Common myeloid progenitor, CD34-positive (primary cell): ENCODE measurements around the gene HACD4.
A peak's percentile ranks its signal among the peaks of the same experiment; 100 is the strongest.
"Not testable (repeated sequence)": the region's sequence is repeated elsewhere in the genome, so short reads cannot be mapped to it uniquely, and the experiment has no call there.

ENCODE experiments used
- CTCF ChIA-PET: fragments of 350-600 bp; sonication (Branson Sonifier 250); formaldehyde crosslinking; loops from one replicate; lab custom pipeline; 2021; ENCODE audit warnings: antibody characterized with exemption; lab: Charles Lee
- POLR2A ChIA-PET: fragments of 350-600 bp; sonication (Branson Sonifier 250); formaldehyde crosslinking; loops from one replicate; lab custom pipeline; 2021; ENCODE audit warnings: antibody characterized with exemption; lab: Charles Lee
- DNase-seq, 3 donors: peaks; one replicate each; pipeline versions ENCODE4 v3.0.0 to v3.0.0-alpha.2; 2013
- H3K27ac ChIP-seq, 2 experiments: 1 replicate in 1 of 2; 2 replicates in 1 of 2; pipeline ENCODE4 v1.7.0; 2013; ENCODE audit warnings: inconsistent platforms in 2 of 2, low read length in 2 of 2, mild to moderate bottlenecking in 2 of 2, low read depth in 1 of 2, moderate library complexity in 1 of 2; ENCODE audit not compliant: severe bottlenecking in 2 of 2, insufficient read depth in 1 of 2, poor library complexity in 1 of 2
- H3K27me3 ChIP-seq, 5 experiments: replicated peaks in 2 of 5; 1 replicate in 3 of 5; 2 replicates in 2 of 5; pipeline versions ENCODE4 v1.6.1 to v1.7.0; 2013; ENCODE audit warnings: low read length in 4 of 5, mild to moderate bottlenecking in 2 of 5, moderate library complexity in 2 of 5, inconsistent platforms in 1 of 5; ENCODE audit not compliant: insufficient read depth in 5 of 5, control insufficient read depth in 4 of 5
- H3K36me3 ChIP-seq, 4 experiments: 1 replicate in 2 of 4; 2 replicates in 2 of 4; pipeline versions ENCODE4 v1.6.1 to v1.7.0; 2013; ENCODE audit warnings: low read length in 3 of 4, control low read depth in 1 of 4, mild to moderate bottlenecking in 1 of 4; ENCODE audit not compliant: control insufficient read depth in 4 of 4, insufficient read depth in 4 of 4
- H3K4me1 ChIP-seq, 4 experiments: 1 replicate in 3 of 4; 2 replicates in 1 of 4; pipeline versions ENCODE4 v1.6.1 to v1.7.1; 2013; ENCODE audit warnings: low read length in 3 of 4, mild to moderate bottlenecking in 3 of 4, control low read depth in 1 of 4, inconsistent platforms in 1 of 4, moderate library complexity in 1 of 4; ENCODE audit not compliant: control insufficient read depth in 4 of 4, insufficient read depth in 4 of 4; ENCODE audit errors: control extremely low read depth in 1 of 4
- H3K4me3 ChIP-seq, 7 experiments: 1 replicate in 4 of 7; 2 replicates in 3 of 7; pipeline versions ENCODE4 v1.5.1 to v1.7.0; 2013; ENCODE audit warnings: mild to moderate bottlenecking in 7 of 7, low read length in 6 of 7, moderate library complexity in 6 of 7, inconsistent platforms in 2 of 7, low read depth in 2 of 7, control low read depth in 1 of 7; ENCODE audit not compliant: insufficient read depth in 4 of 7, control insufficient read depth in 1 of 7; ENCODE audit errors: extremely low read depth in 1 of 7
- H3K9me3 ChIP-seq, 5 experiments: 1 replicate in 4 of 5; 2 replicates in 1 of 5; pipeline versions ENCODE4 v1.6.1 to v1.7.1; 2013; ENCODE audit warnings: low read length in 4 of 5, mild to moderate bottlenecking in 2 of 5, inconsistent platforms in 1 of 5, low read depth in 1 of 5, moderate library complexity in 1 of 5; ENCODE audit not compliant: control insufficient read depth in 4 of 5, insufficient read depth in 2 of 5; ENCODE audit errors: control extremely low read depth in 1 of 5
- WGBS: methylation state at CpG from one replicate; pipeline ENCODE4 v1.1.5; 2013; ENCODE audit not compliant: insufficient coverage; 5-methylcytosine and 5-hydroxymethylcytosine counted together

Gene HACD4

DNA sequence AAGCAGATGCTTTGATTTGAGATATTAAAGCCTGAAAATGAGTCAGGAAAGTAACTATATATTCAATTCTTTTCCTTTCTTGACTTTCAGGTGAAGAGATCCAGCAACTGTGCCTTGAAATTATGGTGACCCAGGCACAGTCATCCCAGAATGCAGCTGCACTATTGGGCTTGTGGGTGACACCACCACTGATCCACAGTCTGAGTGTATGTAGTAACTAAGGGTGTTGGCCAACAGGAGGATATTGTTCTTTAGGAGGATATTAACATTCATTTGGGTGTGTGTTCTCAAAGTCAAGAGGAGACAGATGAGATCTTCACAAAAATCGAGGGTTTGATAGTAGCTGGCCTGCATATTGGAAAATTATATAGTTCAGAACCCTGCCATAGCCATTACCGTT is 53.2 kb downstream of the HACD4 start:
- Histone ChIP-seq H3K27me3 (no peaks in the 10 kb centered on the region), H3K9me3 (peaks cover 0 to 12% (median 4%) of the 10 kb centered on the region in 5 experiments), H3K36me3 (peaks cover 3 to 24% (median 16%) of the 10 kb centered on the region in 4 experiments), H3K4me3 (no peak overlapping the region), H3K27ac (no peak overlapping the region), H3K4me1 (peaks cover 0 to 19% (median 4%) of the 10 kb centered on the region in 4 experiments)
- ChIA-PET CTCF (interaction anchor here (0.8 to 1.0 kb wide), 2 partner anchors 8 to 9 kb away, joined by 3 read pairs; no protein-coding TSS in a partner anchor), POLR2A (interaction anchor here (0.6 kb wide), 1 partner anchor 436 kb away, joined by 4 read pairs; no protein-coding TSS in a partner anchor)
- 100% methylated on average over 1 of the region's 2 CpGs for WGBS
- DNase-seq = no peak

DNA sequence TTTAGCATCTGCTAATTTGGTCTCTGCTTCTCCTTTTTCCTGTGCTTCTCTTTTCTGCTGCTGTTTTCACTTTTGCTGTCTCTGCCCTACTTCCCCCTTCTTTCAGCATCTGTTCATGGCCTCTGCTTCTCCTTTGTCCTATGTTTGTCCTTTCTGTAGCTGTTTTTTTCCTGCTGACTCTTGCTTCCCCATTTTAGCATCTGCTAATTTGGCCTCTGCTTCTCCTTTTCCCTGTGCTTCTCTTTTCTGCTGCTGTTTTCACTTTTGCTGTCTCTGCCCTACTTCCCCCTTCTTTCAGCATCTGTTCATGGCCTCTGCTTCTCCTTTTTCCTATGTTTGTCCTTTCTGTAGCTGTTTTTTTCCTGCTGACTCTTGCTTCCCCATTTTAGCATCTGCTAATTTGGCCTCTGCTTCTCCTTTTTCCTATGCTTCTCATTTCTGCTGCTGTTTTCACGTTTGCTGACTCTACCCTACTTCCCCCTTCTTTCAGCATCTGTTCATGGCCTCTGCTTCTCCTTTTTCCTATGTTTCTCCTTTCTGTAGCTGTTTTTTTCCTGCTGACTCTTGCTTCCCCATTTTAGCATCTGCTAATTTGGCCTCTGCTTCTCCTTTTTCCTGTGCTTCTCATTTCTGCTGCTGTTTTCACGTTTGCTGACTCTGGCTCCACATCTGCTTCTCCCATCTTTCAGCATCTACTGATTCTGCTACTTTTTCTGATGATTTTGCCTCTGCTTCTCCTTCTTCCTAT is 57.1 kb downstream of the HACD4 start:
- CTCF ChIA-PET, H3K4me1 ChIP-seq, H3K27me3 ChIP-seq, H3K4me3 ChIP-seq, H3K27ac ChIP-seq, POLR2A ChIA-PET: not testable (repeated sequence)
- Histone ChIP-seq H3K9me3 (peaks cover 0 to 25% (median 9%) of the 10 kb centered on the region in 5 experiments), H3K36me3 (peaks cover 2 to 13% (median 10%) of the 10 kb centered on the region in 4 experiments)
- DNase-seq = peak in 2 of 3 donors; percentile 75 to 84
- 7% methylated on average over 1 of the region's 2 CpGs for WGBS

DNA sequence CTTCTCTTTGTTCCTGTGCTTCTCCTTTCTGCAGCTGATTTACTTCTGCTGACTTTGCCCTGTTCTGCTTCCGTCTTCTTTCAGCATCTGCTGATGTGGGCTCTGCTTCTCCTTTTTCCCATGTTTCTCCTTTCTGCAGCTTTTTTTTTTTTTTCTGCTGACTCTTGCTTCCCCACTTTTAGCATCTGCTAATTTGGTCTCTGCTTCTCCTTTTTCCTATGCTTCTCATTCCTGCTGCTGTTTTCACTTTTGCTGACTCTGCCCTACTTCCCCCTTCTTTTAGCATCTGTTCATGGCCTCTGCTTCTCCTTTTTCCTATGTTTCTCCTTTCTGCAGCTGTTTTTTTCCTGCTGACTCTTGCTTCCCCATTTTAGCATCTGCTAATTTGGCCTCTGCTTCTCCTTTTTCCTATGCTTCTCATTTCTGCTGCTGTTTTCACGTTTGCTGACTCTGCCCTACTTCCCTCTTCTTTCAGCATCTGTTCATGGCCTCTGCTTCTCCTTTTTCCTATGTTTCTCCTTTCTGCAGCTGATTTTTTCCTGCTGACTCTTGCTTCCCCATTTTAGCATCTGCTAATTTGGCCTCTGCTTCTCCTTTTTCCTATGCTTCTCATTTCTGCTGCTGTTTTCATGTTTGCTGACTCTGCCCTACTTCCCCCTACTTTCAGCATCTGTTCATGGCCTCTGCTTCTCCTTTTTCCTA is 58.0 kb downstream of the HACD4 start:
- H3K4me1 ChIP-seq, POLR2A ChIA-PET, H3K4me3 ChIP-seq, H3K27me3 ChIP-seq, H3K27ac ChIP-seq, CTCF ChIA-PET: not testable (repeated sequence)
- DNase-seq = peak in 2 of 3 donors; percentile 83 to 89
- 40% methylated on average over 2 of the region's 2 CpGs for WGBS
- Histone ChIP-seq H3K9me3 (peaks cover 0 to 25% (median 9%) of the 10 kb centered on the region in 5 experiments), H3K36me3 (peaks cover 2 to 12% (median 8%) of the 10 kb centered on the region in 4 experiments)

DNA sequence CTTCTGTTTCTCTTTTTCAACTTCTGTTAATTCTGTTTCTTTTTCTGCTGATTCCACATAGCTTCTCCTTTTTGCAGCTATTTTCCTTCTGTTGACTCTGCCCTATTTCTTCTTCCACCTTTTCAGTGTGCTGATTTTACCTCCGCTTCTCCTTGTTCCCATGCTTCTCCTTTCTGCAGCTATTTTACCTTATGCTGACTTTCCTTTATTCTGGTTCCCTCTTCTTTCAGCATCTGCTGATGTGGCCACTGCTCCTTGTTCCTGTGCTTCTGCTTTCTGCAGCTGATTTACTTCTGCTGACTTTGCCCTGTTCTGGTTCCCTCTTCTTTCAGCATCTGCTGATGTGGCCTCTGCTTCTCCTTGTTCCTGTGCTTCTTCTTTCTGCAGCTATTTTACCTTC is 58.8 kb downstream of the HACD4 start:
- ChIA-PET POLR2A (no interaction called here), CTCF (interaction anchor here (1.0 kb wide), 1 partner anchor 144 kb away, joined by 3 read pairs; no protein-coding TSS in a partner anchor)
- DNase-seq = peak in 1 of 3 donors; percentile 20
- H3K36me3 ChIP-seq = peaks cover 2 to 12% (median 7%) of the 10 kb centered on the region in 4 experiments
- no peaks in the 10 kb centered on the region for H3K27me3 ChIP-seq
- H3K9me3 ChIP-seq = peaks cover 0 to 25% (median 9%) of the 10 kb centered on the region in 5 experiments
- no peak overlapping the region for H3K4me3 ChIP-seq
- H3K4me1 ChIP-seq = no peaks in the 10 kb centered on the region
- no peak overlapping the region for H3K27ac ChIP-seq
- 100% methylated on average over 1 of the region's 1 CpG for WGBS

DNA sequence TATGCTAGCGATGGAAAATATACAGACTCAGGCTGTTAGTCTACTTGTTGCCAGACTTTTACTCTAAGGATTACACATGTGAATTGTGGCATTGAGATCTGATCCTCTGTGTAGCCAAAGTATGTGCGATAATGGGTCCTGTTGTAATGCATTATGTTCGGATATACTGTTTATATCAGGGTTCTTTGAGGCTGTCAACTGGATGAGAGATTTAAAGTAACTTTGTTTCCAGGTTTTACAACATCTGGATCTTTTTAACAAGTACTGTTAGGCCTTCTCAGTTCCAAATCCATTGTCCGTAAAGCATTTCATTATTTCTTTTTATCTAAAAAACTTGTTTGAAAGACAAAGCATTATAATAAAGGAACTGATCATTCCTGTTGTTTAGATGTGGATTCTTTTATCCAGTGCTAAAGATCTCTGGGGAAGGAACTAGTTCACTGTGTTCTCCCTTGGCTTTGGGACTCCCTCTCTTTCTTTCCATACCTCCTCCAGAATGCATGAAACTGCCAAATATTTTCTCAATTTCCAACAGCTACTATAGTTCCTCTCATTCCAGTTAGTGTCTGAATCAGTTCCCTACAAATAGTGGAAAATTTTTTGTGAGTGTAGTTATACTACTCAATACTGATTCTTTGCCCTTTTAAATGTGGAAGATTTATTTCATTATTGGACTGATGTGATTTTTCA is 68.8 kb downstream of the HACD4 start:
- H3K27me3 ChIP-seq = no peaks in the 10 kb centered on the region
- H3K36me3 ChIP-seq = no peaks in the 10 kb centered on the region
- no peak overlapping the region for H3K27ac ChIP-seq
- H3K9me3 ChIP-seq = no peaks in the 10 kb centered on the region
- no peak for DNase-seq
- H3K4me1 ChIP-seq = no peaks in the 10 kb centered on the region
- no peak overlapping the region for H3K4me3 ChIP-seq
- ChIA-PET CTCF (interaction anchor here (1.9 kb wide), 1 partner anchor 21 kb away, joined by 5 read pairs; no protein-coding TSS in a partner anchor), POLR2A (no interaction called here)
- 83% methylated on average over 2 of the region's 4 CpGs for WGBS

DNA sequence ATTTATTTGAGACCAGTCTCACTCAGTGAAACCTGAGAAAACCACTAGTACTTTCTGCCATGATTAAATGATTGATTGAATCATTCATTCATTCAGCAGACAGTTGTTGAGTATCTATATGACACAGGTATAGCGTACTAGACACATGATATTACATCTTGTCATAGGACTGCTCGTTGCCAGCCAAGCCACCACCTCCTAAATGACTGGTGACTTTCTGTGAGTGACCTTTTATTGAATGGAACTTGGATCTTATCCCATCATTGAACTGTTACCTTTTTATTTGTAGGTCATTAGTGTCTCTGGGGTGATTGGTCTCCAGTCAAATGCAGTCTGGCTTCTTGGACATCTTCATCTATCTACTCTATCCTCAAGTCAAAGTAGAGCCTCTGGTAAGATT is 80.7 kb downstream of the HACD4 start:
- ChIA-PET CTCF (interaction anchor here (0.6 kb wide), 1 partner anchor 527 kb away, joined by 3 read pairs; no protein-coding TSS in a partner anchor), POLR2A (no interaction called here)
- Histone ChIP-seq H3K36me3 (peaks cover 4 to 44% (median 26%) of the 10 kb centered on the region in 4 experiments), H3K27ac (no peak overlapping the region), H3K4me3 (no peak overlapping the region), H3K4me1 (no peaks in the 10 kb centered on the region), H3K9me3 (no peaks in the 10 kb centered on the region), H3K27me3 (no peaks in the 10 kb centered on the region)
- no CpG with 5 or more reads among the region's 2 CpGs for WGBS
- DNase-seq = no peak
